ENCODE measurements around the gene TPP2.

- TF ChIP-seq CTCF (IDR thresholded peaks at IDR 0.05) (no peak), POLR2AphosphoS5 (IDR thresholded peaks at IDR 0.05; ENCODE audit: low read depth, low read length) (no peak), REST (IDR thresholded peaks at IDR 0.05; ENCODE audit: insufficient read depth in 1 of 2, low read depth in 2 of 2, low read length in 1 of 2) (no peak), SIN3A (IDR thresholded peaks at IDR 0.05; ENCODE audit: borderline replicate concordance, insufficient read depth, low read depth, low read length) (no peak), TCF7L2 (IDR thresholded peaks at IDR 0.05; ENCODE audit: low read depth, low read length) (no peak)
Measured at GRCh38 chr13:102703726-102704035, 106.9 kb downstream of the TPP2 start.

All from Panc1 (cell line).